H9 (cell line): ENCODE measurements around the gene RAB6C. TPM values are rescaled to one million over a fixed set of nuclear protein-coding genes. Genes with fewer than 3 reads are reported as not detected.
"Not testable (repeated sequence)": the region's sequence is repeated elsewhere in the genome, so short reads cannot be mapped to it uniquely, and the experiment has no call there.

Experiments
- DNase-seq: peaks from one replicate; pipeline ENCODE4 v3.0.0-alpha.2; 2017
- H2AFZ ChIP-seq: one replicate; pipeline ENCODE4 v1.6.1; 2013; ENCODE audit warnings: mild to moderate bottlenecking, low read length, control low read depth, moderate library complexity
- H2AK5ac ChIP-seq: 2 replicates; pipeline ENCODE4 v1.6.1; 2013; ENCODE audit warnings: low read length, control low read depth, mixed read lengths; ENCODE audit not compliant: insufficient read length
- H2BK120ac ChIP-seq: one replicate; pipeline ENCODE4 v1.6.1; 2013; ENCODE audit warnings: low read depth, mild to moderate bottlenecking, low read length, control low read depth, inconsistent platforms; ENCODE audit not compliant: poor library complexity, severe bottlenecking
- H2BK12ac ChIP-seq: 2 replicates; pipeline ENCODE4 v1.6.1; 2013; ENCODE audit warnings: low read length, control low read depth, mixed read lengths, low read depth; ENCODE audit not compliant: insufficient read length
- H2BK15ac ChIP-seq: 2 replicates; pipeline ENCODE4 v1.6.1; 2013; ENCODE audit warnings: low read depth, low read length, control low read depth
- H2BK20ac ChIP-seq: one replicate; pipeline ENCODE4 v1.6.1; 2013; ENCODE audit warnings: low read depth, mild to moderate bottlenecking, low read length, control low read depth, inconsistent platforms; ENCODE audit not compliant: poor library complexity, severe bottlenecking
- H2BK5ac ChIP-seq: 2 replicates; pipeline ENCODE4 v1.6.1; 2013; ENCODE audit warnings: low read length, control low read depth, mixed read lengths; ENCODE audit not compliant: insufficient read length
- H3K14ac ChIP-seq: 2 replicates; pipeline ENCODE4 v1.6.1; 2013; ENCODE audit warnings: low read length, control low read depth; ENCODE audit not compliant: insufficient read depth
- H3K18ac ChIP-seq: 2 replicates; pipeline ENCODE4 v1.6.1; 2013; ENCODE audit warnings: low read depth, mild to moderate bottlenecking, mixed read lengths, low read length, control low read depth; ENCODE audit not compliant: insufficient read length
- H3K23ac ChIP-seq: 2 replicates; pipeline ENCODE4 v1.6.1; 2013; ENCODE audit warnings: low read length, control low read depth, mixed read lengths, low read depth; ENCODE audit not compliant: insufficient read length
- H3K23me2 ChIP-seq: 2 replicates; pipeline ENCODE4 v1.6.1; 2013; ENCODE audit warnings: low read depth, mild to moderate bottlenecking, mixed read lengths, low read length, control low read depth; ENCODE audit not compliant: insufficient read length, poor library complexity, severe bottlenecking
- H3K27ac ChIP-seq: 2 replicates; pipeline ENCODE4 v1.5.1; 2013; ENCODE audit warnings: low read length, control low read depth, mixed read lengths, low read depth; ENCODE audit not compliant: insufficient read length
- H3K27me3 ChIP-seq: 2 replicates; pipeline ENCODE4 v1.6.1; 2013; ENCODE audit warnings: low read length, control low read depth, inconsistent platforms; ENCODE audit not compliant: insufficient read depth
- H3K4ac ChIP-seq: 2 replicates; pipeline ENCODE4 v1.6.1; 2013; ENCODE audit warnings: low read depth, mild to moderate bottlenecking, control low read depth, inconsistent platforms, low read length, moderate library complexity
- H3K4me1 ChIP-seq: 2 replicates; pipeline ENCODE4 v1.6.1; 2013; ENCODE audit warnings: low read length, control low read depth, inconsistent platforms; ENCODE audit not compliant: insufficient read depth
- H3K4me2 ChIP-seq: 2 replicates; pipeline ENCODE4 v1.6.1; 2013; ENCODE audit warnings: low read length, control low read depth, mixed read lengths; ENCODE audit not compliant: insufficient read length, insufficient read depth
- H3K56ac ChIP-seq: 2 replicates; pipeline ENCODE4 v1.6.1; 2013; ENCODE audit warnings: low read depth, mild to moderate bottlenecking, mixed read lengths, low read length, control low read depth; ENCODE audit not compliant: insufficient read length
- H3K79me1 ChIP-seq: 2 replicates; pipeline ENCODE4 v1.6.1; 2013; ENCODE audit warnings: low read depth, mild to moderate bottlenecking, moderate library complexity, low read length, control low read depth, inconsistent platforms; ENCODE audit not compliant: insufficient read depth, poor library complexity, severe bottlenecking
- H3K79me2 ChIP-seq: 2 replicates; pipeline ENCODE4 v1.6.1; 2013; ENCODE audit warnings: low read length, control low read depth, inconsistent platforms; ENCODE audit not compliant: insufficient read depth
- H3K9ac ChIP-seq: 2 replicates; pipeline ENCODE4 v1.6.1; 2013; ENCODE audit warnings: low read length, control low read depth, mixed read lengths; ENCODE audit not compliant: insufficient read length; ENCODE audit errors: extremely low read depth
- H3K9me3 ChIP-seq: one replicate; pipeline ENCODE4 v1.6.1; 2013; ENCODE audit warnings: low read depth, low read length, inconsistent platforms; ENCODE audit not compliant: control insufficient read depth
- H3T11ph ChIP-seq: one replicate; pipeline ENCODE4 v1.6.1; 2013; ENCODE audit warnings: mild to moderate bottlenecking, low read length, control low read depth, inconsistent platforms
- H4K20me1 ChIP-seq: one replicate; pipeline ENCODE4 v1.6.1; 2013; ENCODE audit not compliant: control insufficient read depth, insufficient read length, insufficient read depth
- H4K5ac ChIP-seq: 2 replicates; pipeline ENCODE4 v1.6.1; 2013; ENCODE audit warnings: low read depth, mild to moderate bottlenecking, mixed read lengths, low read length, control low read depth; ENCODE audit not compliant: insufficient read length
- H4K8ac ChIP-seq: replicated peaks from 2 replicates; pipeline ENCODE4 v1.6.1; 2013; ENCODE audit warnings: low read length, control low read depth, mixed read lengths, low read depth; ENCODE audit not compliant: insufficient read length
- H4K91ac ChIP-seq: 2 replicates; pipeline ENCODE4 v1.6.1; 2013; ENCODE audit warnings: low read depth, mild to moderate bottlenecking, moderate library complexity, mixed read lengths, low read length, control low read depth; ENCODE audit not compliant: insufficient read length
- H3K27ac Mint-ChIP-seq, 3 experiments: 2 replicates in 2 of 3; 3 replicates in 1 of 3; pipeline ENCODE4 v1.8.0; 2020 to 2021; ENCODE audit warnings: mixed read lengths in 3 of 3, mild to moderate bottlenecking in 1 of 3, moderate library complexity in 1 of 3
- H3K27me3 Mint-ChIP-seq: 2 replicates; pipeline ENCODE4 v1.8.0; 2021; ENCODE audit warnings: low read depth, mild to moderate bottlenecking, moderate library complexity, mixed read lengths
- H3K36me3 Mint-ChIP-seq, 3 experiments: 2 replicates in 2 of 3; 3 replicates in 1 of 3; pipeline ENCODE4 v1.8.0; 2020 to 2021; ENCODE audit warnings: low read depth in 3 of 3, mixed read lengths in 3 of 3; ENCODE audit not compliant: insufficient read depth in 1 of 3
- H3K4me1 Mint-ChIP-seq, 2 experiments: 2 replicates each; pipeline ENCODE4 v1.8.0; 2020; ENCODE audit warnings: mixed read lengths in 2 of 2
- H3K4me3 Mint-ChIP-seq, 2 experiments: 2 replicates in 1 of 2; 3 replicates in 1 of 2; pipeline ENCODE4 v1.8.0; 2020 to 2021; ENCODE audit warnings: mild to moderate bottlenecking in 2 of 2, mixed read lengths in 2 of 2, moderate library complexity in 1 of 2
- H3K9me3 Mint-ChIP-seq, 2 experiments: 2 replicates in 1 of 2; 3 replicates in 1 of 2; pipeline ENCODE4 v1.8.0; 2020; ENCODE audit warnings: mild to moderate bottlenecking in 2 of 2, mixed read lengths in 2 of 2, moderate library complexity in 1 of 2
- WGBS: extraction: QIAGEN DNeasy Blood & Tissue Kit; methylation state at CpG from one replicate; pipeline ENCODE4 v1.1.7; 2013; ENCODE audit warnings: missing lambda C conversion rate, low lambda C conversion rate, mixed read lengths; ENCODE audit not compliant: insufficient read length; ENCODE audit errors: extremely low coverage; 5-methylcytosine and 5-hydroxymethylcytosine counted together
- total RNA-seq: library from RNA; stranded (reverse); gene quantifications from 2 replicates; pipeline ENCODE4 v1.2.1, GENCODE V29; 2021

The RAB6C gene
- total RNA-seq, 1 experiment from 2014 or later, result not detected

GRCh38 chr2:129968605-129969004 is 10.9 kb upstream of the RAB6C start:
- not testable (repeated sequence) for H3K36me3 Mint-ChIP-seq, H3K9ac ChIP-seq, H2AK5ac ChIP-seq, H2BK5ac ChIP-seq, H3K18ac ChIP-seq, H3K4ac ChIP-seq, H2BK120ac ChIP-seq, H2BK20ac ChIP-seq, H4K5ac ChIP-seq, H3K27ac Mint-ChIP-seq, H4K91ac ChIP-seq, H3K23ac ChIP-seq, H3K4me1 Mint-ChIP-seq, DNase-seq, H3K56ac ChIP-seq, H3K9me3 ChIP-seq, H3K4me2 ChIP-seq, H3K4me1 ChIP-seq, H3K27ac ChIP-seq, H3K27me3 Mint-ChIP-seq, H4K8ac ChIP-seq, H3K27me3 ChIP-seq, H3K79me1 ChIP-seq, H2BK15ac ChIP-seq, H3K9me3 Mint-ChIP-seq, H3K23me2 ChIP-seq, H3K79me2 ChIP-seq, H2BK12ac ChIP-seq, H3K4me3 Mint-ChIP-seq, H3T11ph ChIP-seq, H2AFZ ChIP-seq, H3K14ac ChIP-seq, H4K20me1 ChIP-seq
- WGBS, result no CpG with 5 or more reads among the region's 4 CpGs
